Measurements from ENCODE around the gene RAD51AP1.

GRCh38 chr12:4603946-4604345 lies 65.3 kb downstream of the RAD51AP1 start:
- TF ChIP-seq CTCF (conservative IDR thresholded peaks at IDR 0.05 in 1 of 2, IDR thresholded peaks at IDR 0.05 in 1 of 2; ENCODE audit: extremely low read depth in 1 of 2, insufficient read depth in 1 of 2, low read depth in 1 of 2, low read length in 2 of 2) (no peak), EZH2 (IDR thresholded peaks at IDR 0.05; ENCODE audit: borderline replicate concordance, low read length) (no peak)

All from mammary epithelial cell (primary cell).